ENCODE measurements around the gene PLPPR3. TPM values are rescaled to one million over a fixed set of nuclear protein-coding genes. Genes with fewer than 3 reads are reported as not detected.

PLPPR3 gene
- total RNA-seq, 1 experiment from 2014 or later: 57.9 TPM

DNA sequence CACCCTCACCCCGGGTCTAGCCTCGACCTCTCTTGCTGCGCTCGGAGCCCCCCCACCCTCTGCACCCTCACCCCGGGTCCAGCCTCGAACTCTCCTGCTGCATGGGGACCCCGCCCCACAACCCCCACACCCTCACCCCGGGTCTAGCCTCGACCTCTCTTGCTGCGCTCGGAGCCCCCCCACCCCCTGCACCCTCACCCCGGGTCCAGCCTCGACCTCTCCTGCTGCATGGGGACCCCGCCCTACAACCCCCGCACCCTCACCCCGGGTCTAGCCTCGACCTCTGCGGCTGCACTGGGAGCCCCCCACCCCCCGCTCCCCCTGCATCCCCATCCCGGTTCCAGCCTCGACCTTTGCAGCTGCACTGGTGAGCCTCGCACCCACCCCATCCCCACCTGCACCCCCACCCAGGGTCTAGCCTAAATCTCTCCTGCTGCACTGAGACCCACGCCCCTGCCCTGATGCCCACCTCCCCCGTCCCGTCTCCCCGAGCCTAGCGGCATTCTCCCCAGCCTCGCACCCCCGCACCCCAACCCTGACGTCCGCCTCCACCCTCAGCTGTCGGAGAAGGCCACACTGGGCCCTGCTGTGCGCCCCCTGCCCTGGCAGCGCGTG is 39.5 kb upstream of the PLPPR3 start:
- DNase-seq: no peak
- H3K79me2 ChIP-seq (ENCODE audit: insufficient read depth, low read length): no peaks in the 10 kb centered on the region
- H3K4me1 ChIP-seq (ENCODE audit: insufficient read depth, low read length): no peaks in the 10 kb centered on the region
- peaks cover 2 to 10% of the 10 kb centered on the region in 2 experiments; a peak in 2 of 4 replicates for H3K4me1 Mint-ChIP-seq
- no peak overlapping the region for H2AK5ac ChIP-seq (ENCODE audit: insufficient read length, low read length)
- H3K23me2 ChIP-seq (ENCODE audit: insufficient read length, low read depth, low read length, poor library complexity, severe bottlenecking): peaks cover 3% of the 10 kb centered on the region
- H3K36me3 Mint-ChIP-seq (ENCODE audit: insufficient read depth in 1 of 3, low read depth in 3 of 3): peaks cover 0 to 6% (median 4%) of the 10 kb centered on the region in 3 experiments; a peak in 5 of 7 replicates
- H3K27me3 Mint-ChIP-seq (ENCODE audit: low read depth): peaks cover 43% of the 10 kb centered on the region
- H3T11ph ChIP-seq (ENCODE audit: low read length): no peak overlapping the region
- H2BK15ac ChIP-seq (ENCODE audit: low read depth, low read length): no peak overlapping the region
- no peak overlapping the region for H3K14ac ChIP-seq (ENCODE audit: insufficient read depth, low read length)
- peak overlapping the region; percentile 4 to 65; a peak in 2 of 5 replicates for H3K4me3 Mint-ChIP-seq
- no peak overlapping the region for H3K56ac ChIP-seq (ENCODE audit: insufficient read length, low read depth, low read length)
- no peak overlapping the region for H2BK5ac ChIP-seq (ENCODE audit: insufficient read length, low read length)
- no peak overlapping the region for H4K91ac ChIP-seq (ENCODE audit: insufficient read length, low read depth, low read length)
- no peak overlapping the region for H2BK120ac ChIP-seq (ENCODE audit: low read depth, low read length, poor library complexity, severe bottlenecking)
- no peak overlapping the region for H3K23ac ChIP-seq (ENCODE audit: insufficient read length, low read depth, low read length)
- H3K9ac ChIP-seq (ENCODE audit: extremely low read depth, insufficient read length, low read length): no peak overlapping the region
- H4K20me1 ChIP-seq (ENCODE audit: control insufficient read depth, insufficient read depth, insufficient read length): no peaks in the 10 kb centered on the region
- H3K18ac ChIP-seq (ENCODE audit: insufficient read length, low read depth, low read length): peak overlapping the region; percentile 22
- H2BK20ac ChIP-seq (ENCODE audit: low read depth, low read length, poor library complexity, severe bottlenecking): no peak overlapping the region
- H4K5ac ChIP-seq (ENCODE audit: insufficient read length, low read depth, low read length): no peak overlapping the region
- no peak overlapping the region for H3K27ac ChIP-seq (ENCODE audit: insufficient read length, low read depth, low read length)
- no peak for TF ChIP-seq CTCF (conservative IDR thresholded peaks at IDR 0.05)
- H3K27ac Mint-ChIP-seq: no peak overlapping the region
- H3K27me3 ChIP-seq (ENCODE audit: insufficient read depth, low read length): peaks cover 3% of the 10 kb centered on the region; the same call in 1 of the 2 replicates
- no peaks in the 10 kb centered on the region for H3K79me1 ChIP-seq (ENCODE audit: insufficient read depth, low read depth, low read length, poor library complexity, severe bottlenecking)
- no CpG with 5 or more reads among the region's 35 CpGs for WGBS (ENCODE audit: extremely low coverage, insufficient read length, low lambda C conversion rate)
- H2AFZ ChIP-seq (ENCODE audit: low read length): no peak overlapping the region
- H3K4ac ChIP-seq (ENCODE audit: low read depth, low read length): no peak overlapping the region
- no peak overlapping the region for H4K8ac ChIP-seq (replicated peaks; ENCODE audit: insufficient read length, low read depth, low read length)
- H3K9me3 ChIP-seq (ENCODE audit: control insufficient read depth, low read depth, low read length): no peaks in the 10 kb centered on the region
- H2BK12ac ChIP-seq (ENCODE audit: insufficient read length, low read depth, low read length): no peak overlapping the region
- peak overlapping the region; percentile 22 for H3K4me2 ChIP-seq (ENCODE audit: insufficient read depth, insufficient read length, low read length)
- H3K9me3 Mint-ChIP-seq: peaks cover 0 to 2% of the 10 kb centered on the region in 2 experiments; a peak in 1 of 5 replicates

Data from H9 (cell line).